NB4 (cell line): ENCODE measurements around the gene ERGIC3.

Experiments
- POLR2A ChIP-seq: IDR thresholded peaks from 2 replicates; pipeline ENCODE4 v1.6.1; 2011; ENCODE audit warnings: mild to moderate bottlenecking; ENCODE audit not compliant: insufficient read length; ENCODE audit errors: extremely low read depth
- TF ChIP-seq, protein P1 (sequence below): IDR thresholded peaks from one replicate; pipeline ENCODE4 v1.5.1; 2012; ENCODE audit warnings: low read depth, low read length
- TF ChIP-seq, protein P2 (sequence below): IDR thresholded peaks from 2 replicates; pipeline ENCODE4 v1.6.1; 2011; ENCODE audit warnings: low read depth, low read length

DNA sequence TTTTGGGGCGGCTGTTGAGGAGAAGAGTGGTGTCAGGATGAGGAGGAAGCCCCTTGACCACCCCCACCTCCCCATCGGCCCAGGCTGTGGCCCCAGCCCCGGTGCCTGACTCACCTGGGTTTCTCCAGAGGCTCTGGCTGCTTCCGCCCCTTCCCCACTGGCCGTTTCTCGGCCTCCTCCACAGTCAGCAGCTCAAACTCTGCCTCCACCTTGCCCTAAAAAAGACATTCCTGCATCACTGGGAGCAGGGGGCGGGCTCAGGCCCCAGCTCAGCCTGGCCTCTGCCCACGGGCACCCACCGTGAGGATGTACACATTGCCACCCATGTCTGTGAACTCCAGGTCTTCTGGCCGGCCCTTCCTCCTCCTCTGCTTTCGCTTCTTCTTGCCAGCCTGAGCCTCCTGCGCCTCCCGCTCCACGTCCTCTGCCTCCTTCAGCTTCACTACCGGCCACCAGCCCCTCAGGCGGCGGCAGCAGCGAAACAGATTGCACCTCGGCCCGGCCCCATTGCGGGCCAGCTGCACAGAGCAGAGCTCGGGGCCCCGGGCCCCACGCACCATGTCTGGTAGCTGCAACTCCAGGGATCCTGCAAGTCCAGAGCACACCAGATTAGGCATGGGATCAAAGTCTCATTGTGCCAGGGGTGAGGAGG, 17.3 kb downstream of the ERGIC3 start:
- TF ChIP-seq, protein P1, sequence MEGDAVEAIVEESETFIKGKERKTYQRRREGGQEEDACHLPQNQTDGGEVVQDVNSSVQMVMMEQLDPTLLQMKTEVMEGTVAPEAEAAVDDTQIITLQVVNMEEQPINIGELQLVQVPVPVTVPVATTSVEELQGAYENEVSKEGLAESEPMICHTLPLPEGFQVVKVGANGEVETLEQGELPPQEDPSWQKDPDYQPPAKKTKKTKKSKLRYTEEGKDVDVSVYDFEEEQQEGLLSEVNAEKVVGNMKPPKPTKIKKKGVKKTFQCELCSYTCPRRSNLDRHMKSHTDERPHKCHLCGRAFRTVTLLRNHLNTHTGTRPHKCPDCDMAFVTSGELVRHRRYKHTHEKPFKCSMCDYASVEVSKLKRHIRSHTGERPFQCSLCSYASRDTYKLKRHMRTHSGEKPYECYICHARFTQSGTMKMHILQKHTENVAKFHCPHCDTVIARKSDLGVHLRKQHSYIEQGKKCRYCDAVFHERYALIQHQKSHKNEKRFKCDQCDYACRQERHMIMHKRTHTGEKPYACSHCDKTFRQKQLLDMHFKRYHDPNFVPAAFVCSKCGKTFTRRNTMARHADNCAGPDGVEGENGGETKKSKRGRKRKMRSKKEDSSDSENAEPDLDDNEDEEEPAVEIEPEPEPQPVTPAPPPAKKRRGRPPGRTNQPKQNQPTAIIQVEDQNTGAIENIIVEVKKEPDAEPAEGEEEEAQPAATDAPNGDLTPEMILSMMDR: no peak
- TF ChIP-seq, protein P2, sequence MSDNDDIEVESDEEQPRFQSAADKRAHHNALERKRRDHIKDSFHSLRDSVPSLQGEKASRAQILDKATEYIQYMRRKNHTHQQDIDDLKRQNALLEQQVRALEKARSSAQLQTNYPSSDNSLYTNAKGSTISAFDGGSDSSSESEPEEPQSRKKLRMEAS: no peak
- no peak for TF ChIP-seq POLR2A
